ENCODE results near the gene SGTA. TPM values are rescaled to one million over a fixed set of nuclear protein-coding genes. Genes with fewer than 3 reads are reported as not detected.

SGTA gene
- total and polyA plus RNA-seq, 2 of the 13 experiments (the other 11 are each of a cell fraction or from before 2014, with no cell fraction given): 43.9 to 47.4 TPM

DNA sequence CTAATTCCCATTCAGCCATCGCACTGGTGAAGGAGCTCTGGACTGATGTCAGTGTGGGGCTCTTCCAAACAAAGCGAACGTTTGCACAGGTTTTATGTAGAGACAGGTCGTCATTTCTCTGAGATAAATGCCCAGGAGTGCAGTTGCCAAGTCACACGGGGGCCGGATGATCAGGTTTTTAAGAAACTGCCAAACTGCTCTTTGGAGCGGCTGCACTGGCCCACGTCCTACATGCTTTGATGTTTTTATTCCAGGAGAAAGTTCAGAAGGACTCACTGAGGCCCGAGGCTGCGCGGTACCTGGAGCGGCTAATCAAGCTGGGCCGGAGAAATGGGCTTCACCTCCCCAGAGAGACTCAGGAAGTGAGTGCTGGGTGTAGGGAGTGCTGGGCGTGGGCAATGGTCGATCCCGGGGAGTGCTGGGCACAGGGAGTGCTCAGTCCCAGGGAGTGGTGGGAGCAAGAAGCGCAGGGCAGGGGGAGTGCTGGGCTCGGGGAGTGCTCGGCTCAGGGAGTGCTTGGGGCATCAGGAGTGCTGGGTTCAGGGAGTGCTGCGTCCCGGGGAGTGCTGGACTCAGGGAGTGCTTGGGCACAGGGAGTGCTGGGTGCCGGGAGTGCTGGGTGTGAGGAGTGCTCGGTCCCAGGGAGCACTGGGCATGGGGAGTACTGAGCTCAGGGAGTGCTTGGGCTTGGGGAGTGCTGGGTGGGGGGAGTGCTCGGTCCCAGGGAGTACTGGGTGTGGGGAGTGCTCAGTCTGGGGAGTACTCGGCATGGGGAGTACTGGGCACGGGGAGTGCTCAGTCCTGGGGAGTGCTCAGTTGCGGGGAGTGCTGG, 13.0 kb upstream of the SGTA start:
- TF ChIP-seq CEBPB (IDR thresholded peaks at IDR 0.05; ENCODE audit: borderline replicate concordance, low read depth, low read length) (no peak), AGO1 (IDR thresholded peaks at IDR 0.05; ENCODE audit: low read depth, low read length, poor library complexity, severe bottlenecking) (no peak), POLR2A (IDR thresholded peaks at IDR 0.05; ENCODE audit: insufficient read depth in 1 of 2, low read depth in 2 of 2, low read length in 2 of 2) (0 out of 4 replicates have a peak, but pooled peaks of 1 of the 2 experiments have one; percentile 11), ZSCAN21 (CRISPR knock-in tag; IDR thresholded peaks at IDR 0.05; ENCODE audit: borderline replicate concordance) (peak; percentile 31; the same call in 1 of the 2 replicates), ZNF761 (CRISPR knock-in tag; conservative IDR thresholded peaks at IDR 0.05) (no peak), ZNF30 (CRISPR knock-in tag; IDR thresholded peaks at IDR 0.05) (no peak)

GRCh38 chr19:2793577-2793976, 10.5 kb upstream of the SGTA start:
- no TSS peak for BruUV-seq (replicated peaks)
- no peak for FAIRE-seq
- in situ Hi-C loops (cut with HindIII; ENCODE audit: extremely low pct_ligation_motif_present, low pct_unique_long_range_greater_than_20kb): no loop called here
- Histone ChIP-seq H3K79me2 (ENCODE audit: insufficient read depth, low read length) (peaks cover 8% of the 10 kb centered on the region), H3K9ac (ENCODE audit: insufficient read depth, low read depth, low read length) (no peak overlapping the region), H3K4me1 (ENCODE audit: insufficient read depth, low read length) (peaks cover 30% of the 10 kb centered on the region), H3K9me3 (ENCODE audit: low read length) (no peaks in the 10 kb centered on the region), H3K27ac (ENCODE audit: extremely low read length, insufficient read depth, low read length) (no peak overlapping the region), H3K27me3 (ENCODE audit: control insufficient read depth in 1 of 2, insufficient read depth in 2 of 2, low read length in 2 of 2) (no peaks in the 10 kb centered on the region), H3K4me2 (ENCODE audit: low read depth, low read length) (no peak overlapping the region), H2AFZ (ENCODE audit: low read length) (no peak overlapping the region), H4K20me1 (ENCODE audit: insufficient read depth, low read length) (peaks cover 15% of the 10 kb centered on the region), H3K36me3 (replicated peaks in 1 of 2; ENCODE audit: control insufficient read depth in 1 of 2, insufficient read depth in 2 of 2, low read length in 2 of 2) (peaks cover 20 to 62% of the 10 kb centered on the region in 2 experiments), H3K4me3 (replicated peaks in 1 of 3; ENCODE audit: insufficient read depth in 1 of 3, low read depth in 2 of 3, low read length in 3 of 3) (no peak overlapping the region)
- no peak for DNase-seq (ENCODE audit: low spot score)
- intact Hi-C loops (cut with micrococcal nuclease; ENCODE audit: unreplicated experiment): no loop called here
- WGBS (ENCODE audit: low lambda C conversion rate): 98% methylated on average over 12 of the region's 12 CpGs
- POLR2A ChIA-PET: no interaction called here
- CTCF ChIA-PET (ENCODE audit: low intra/inter-chr PET ratio, low total read pairs): no interaction called here
- ATAC-seq: no peak
- TF ChIP-seq ZBTB33 (CRISPR knock-in tag; IDR thresholded peaks at IDR 0.05) (no peak), ZNF503 (CRISPR knock-in tag; IDR thresholded peaks at IDR 0.05) (no peak), ZNF350 (CRISPR knock-in tag; IDR thresholded peaks at IDR 0.05; ENCODE audit: borderline replicate concordance, low read depth) (no peak), CREB1 (IDR thresholded peaks at IDR 0.05) (peak; percentile 52; the same call in 1 of the 2 replicates), CREB1 (CRISPR knock-in tag; IDR thresholded peaks at IDR 0.05) (no peak), ZNF678 (CRISPR knock-in tag; IDR thresholded peaks at IDR 0.05) (no peak), NR3C1 (CRISPR knock-in tag; IDR thresholded peaks at IDR 0.05) (no peak)

More for the DNA sequence above, 13.0 kb upstream of the SGTA start:
- H3K27ac ChIP-seq (ENCODE audit: extremely low read length, insufficient read depth, low read length): no peak overlapping the region
- DNase-seq (ENCODE audit: low spot score): no peak
- FAIRE-seq: no peak
- H3K4me3 ChIP-seq (replicated peaks in 1 of 3; ENCODE audit: insufficient read depth in 1 of 3, low read depth in 2 of 3, low read length in 3 of 3): no peak overlapping the region
- H3K9ac ChIP-seq (ENCODE audit: insufficient read depth, low read depth, low read length): no peak overlapping the region
- H3K36me3 ChIP-seq (replicated peaks in 1 of 2; ENCODE audit: control insufficient read depth in 1 of 2, insufficient read depth in 2 of 2, low read length in 2 of 2): peaks cover 23 to 76% of the 10 kb centered on the region in 2 experiments; a peak in 4 of 5 replicates
- no peak overlapping the region for H2AFZ ChIP-seq (ENCODE audit: low read length)
- BruUV-seq (replicated peaks): no TSS peak
- in situ Hi-C loops (cut with HindIII; ENCODE audit: extremely low pct_ligation_motif_present, low pct_unique_long_range_greater_than_20kb) (no loop called here), intact Hi-C loops (cut with micrococcal nuclease; ENCODE audit: unreplicated experiment) (no loop called here)
- H3K4me2 ChIP-seq (ENCODE audit: low read depth, low read length): no peak overlapping the region
- no peaks in the 10 kb centered on the region for H3K79me2 ChIP-seq (ENCODE audit: insufficient read depth, low read length)
- H3K27me3 ChIP-seq (ENCODE audit: control insufficient read depth in 1 of 2, insufficient read depth in 2 of 2, low read length in 2 of 2): no peaks in the 10 kb centered on the region
- ChIA-PET POLR2A (no interaction called here), CTCF (ENCODE audit: low intra/inter-chr PET ratio, low total read pairs) (no interaction called here)
- no peak for ATAC-seq
- WGBS (ENCODE audit: low lambda C conversion rate): 95% methylated on average over 26 of the region's 27 CpGs
- H3K4me1 ChIP-seq (ENCODE audit: insufficient read depth, low read length): peaks cover 6% of the 10 kb centered on the region
- H4K20me1 ChIP-seq (ENCODE audit: insufficient read depth, low read length): peaks cover 4% of the 10 kb centered on the region; the same call in 1 of the 2 replicates
- no peaks in the 10 kb centered on the region for H3K9me3 ChIP-seq (ENCODE audit: low read length)

All from HepG2 (cell line).